ENCODE measurements around the gene AMELX. TPM values are rescaled to one million over a fixed set of nuclear protein-coding genes. Genes with fewer than 3 reads are reported as not detected.

Gene AMELX
- polyA plus RNA-seq, 2 of the 4 experiments (the other 2 are of a cell fraction): not detected

GRCh38 chrX:11285651-11286050 lies 7.6 kb upstream of the AMELX start (continued):
- TF ChIP-seq ATOH8 (CRISPR knock-in tag; IDR thresholded peaks at IDR 0.05; ENCODE audit: low read depth): no peak

- CTCF ChIA-PET: no interaction called here
- ATAC-seq (no peak), FAIRE-seq (no peak), DNase-seq (ENCODE audit: low read depth in 1 of 2, low spot score in 1 of 2) (no peak)
- Histone ChIP-seq H3K4me3 (no peak overlapping the region), H3K4me2 (no peak overlapping the region), H3K9me3 (no peaks in the 10 kb centered on the region), H3K27ac (no peak overlapping the region), H3K4me1 (no peaks in the 10 kb centered on the region)
- POLR2A ChIA-PET: no interaction called here
- WGBS (ENCODE audit: missing lambda C conversion rate): 13% methylated on average over 1 of the region's 1 CpG
- TF ChIP-seq, protein P1, sequence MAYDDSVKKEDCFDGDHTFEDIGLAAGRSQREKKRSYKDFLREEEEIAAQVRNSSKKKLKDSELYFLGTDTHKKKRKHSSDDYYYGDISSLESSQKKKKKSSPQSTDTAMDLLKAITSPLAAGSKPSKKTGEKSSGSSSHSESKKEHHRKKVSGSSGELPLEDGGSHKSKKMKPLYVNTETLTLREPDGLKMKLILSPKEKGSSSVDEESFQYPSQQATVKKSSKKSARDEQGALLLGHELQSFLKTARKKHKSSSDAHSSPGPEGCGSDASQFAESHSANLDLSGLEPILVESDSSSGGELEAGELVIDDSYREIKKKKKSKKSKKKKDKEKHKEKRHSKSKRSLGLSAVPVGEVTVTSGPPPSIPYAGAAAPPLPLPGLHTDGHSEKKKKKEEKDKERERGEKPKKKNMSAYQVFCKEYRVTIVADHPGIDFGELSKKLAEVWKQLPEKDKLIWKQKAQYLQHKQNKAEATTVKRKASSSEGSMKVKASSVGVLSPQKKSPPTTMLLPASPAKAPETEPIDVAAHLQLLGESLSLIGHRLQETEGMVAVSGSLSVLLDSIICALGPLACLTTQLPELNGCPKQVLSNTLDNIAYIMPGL (CRISPR knock-in tag; IDR thresholded peaks at IDR 0.05; ENCODE audit: borderline replicate concordance): no peak
- TF ChIP-seq CBX2 (IDR thresholded peaks at IDR 0.05; ENCODE audit: borderline replicate concordance, low read depth) (no peak), MAFK (IDR thresholded peaks at IDR 0.05; ENCODE audit: partially characterized antibody) (no peak), REST (IDR thresholded peaks at IDR 0.05) (no peak), ESRRA (IDR thresholded peaks at IDR 0.05; ENCODE audit: borderline replicate concordance, low read length) (no peak)
- TF ChIP-seq, protein P2, sequence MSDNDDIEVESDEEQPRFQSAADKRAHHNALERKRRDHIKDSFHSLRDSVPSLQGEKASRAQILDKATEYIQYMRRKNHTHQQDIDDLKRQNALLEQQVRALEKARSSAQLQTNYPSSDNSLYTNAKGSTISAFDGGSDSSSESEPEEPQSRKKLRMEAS (IDR thresholded peaks at IDR 0.05): no peak
Measured at GRCh38 chrX:11287505-11287904, 5.7 kb upstream of the AMELX start.

DNA sequence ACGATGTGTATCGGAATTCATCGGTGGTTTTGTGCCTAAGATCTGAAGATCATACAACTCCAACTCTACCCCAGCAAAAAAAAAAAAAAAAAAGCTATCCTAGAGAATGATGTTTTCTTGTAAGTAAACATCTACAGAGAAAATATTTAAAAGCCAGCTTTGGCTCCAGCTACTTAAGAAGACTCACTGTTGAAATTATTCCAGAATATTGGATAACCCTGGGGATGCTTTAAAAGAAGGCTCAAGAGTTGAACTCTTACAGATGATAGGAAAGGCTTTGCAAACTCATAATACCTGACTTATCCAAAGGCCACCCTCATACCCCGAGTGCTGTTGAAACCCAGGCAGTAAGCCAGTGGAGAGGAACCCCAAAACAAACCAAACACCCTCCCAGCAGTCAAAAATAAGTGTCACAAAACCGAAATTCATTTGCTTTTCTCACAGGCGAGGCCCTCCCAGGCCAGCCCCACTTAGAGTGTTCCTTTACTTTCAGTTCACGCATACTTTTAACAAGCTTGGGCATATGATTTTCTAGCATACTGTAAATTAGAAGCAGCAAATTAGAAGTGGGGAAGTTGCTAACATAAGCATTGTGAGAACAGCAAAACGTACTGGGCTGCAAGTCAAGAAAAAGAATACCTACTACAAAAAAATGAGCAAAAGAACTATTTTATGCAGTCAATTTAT lies 2.7 kb upstream of the AMELX start:
- FAIRE-seq: no peak
- CTCF ChIA-PET: interaction anchor here (0.5 kb wide), 1 partner anchor 28 kb away, joined by 3 read pairs; no protein-coding TSS in a partner anchor

More for the DNA sequence above, 2.7 kb upstream of the AMELX start:
- no peak overlapping the region for H3K27ac ChIP-seq
- 30% methylated on average over 8 of the region's 8 CpGs for WGBS (ENCODE audit: missing lambda C conversion rate)
- H3K4me1 ChIP-seq: no peaks in the 10 kb centered on the region
- DNase-seq (ENCODE audit: low read depth in 1 of 2, low spot score in 1 of 2): no peak
- no peak overlapping the region for H3K4me2 ChIP-seq
- TF ChIP-seq RNF2 (IDR thresholded peaks at IDR 0.05; ENCODE audit: borderline replicate concordance, low read depth) (no peak), TP53 (CRISPR knock-in tag; IDR thresholded peaks at IDR 0.05) (no peak), ATOH8 (CRISPR knock-in tag; IDR thresholded peaks at IDR 0.05; ENCODE audit: low read depth) (no peak), POLR2AphosphoS2 (conservative IDR thresholded peaks at IDR 0.05; ENCODE audit: low read length) (no peak), RFX5 (IDR thresholded peaks at IDR 0.05) (no peak), KDM5A (IDR thresholded peaks at IDR 0.05) (no peak), CHD4 (IDR thresholded peaks at IDR 0.05; ENCODE audit: borderline replicate concordance) (no peak), MAFK (IDR thresholded peaks at IDR 0.05; ENCODE audit: partially characterized antibody) (no peak), SMC3 (IDR thresholded peaks at IDR 0.05) (no peak), RAD21 (conservative IDR thresholded peaks at IDR 0.05 in 1 of 2, IDR thresholded peaks at IDR 0.05 in 1 of 2) (no peak), HOXA7 (CRISPR knock-in tag; IDR thresholded peaks at IDR 0.05) (no peak), CBX2 (IDR thresholded peaks at IDR 0.05; ENCODE audit: borderline replicate concordance, low read depth) (no peak), POLR2A (IDR thresholded peaks at IDR 0.05; ENCODE audit: low read length) (no peak), NPAS2 (CRISPR knock-in tag; IDR thresholded peaks at IDR 0.05; ENCODE audit: borderline replicate concordance) (no peak), MYC (IDR thresholded peaks at IDR 0.05; ENCODE audit: borderline replicate concordance, low read length) (no peak), ELK1 (IDR thresholded peaks at IDR 0.05; ENCODE audit: low read depth, low read length) (no peak), CHD2 (IDR thresholded peaks at IDR 0.05; ENCODE audit: low read length, partially characterized antibody) (no peak)
- TF ChIP-seq, protein P3, sequence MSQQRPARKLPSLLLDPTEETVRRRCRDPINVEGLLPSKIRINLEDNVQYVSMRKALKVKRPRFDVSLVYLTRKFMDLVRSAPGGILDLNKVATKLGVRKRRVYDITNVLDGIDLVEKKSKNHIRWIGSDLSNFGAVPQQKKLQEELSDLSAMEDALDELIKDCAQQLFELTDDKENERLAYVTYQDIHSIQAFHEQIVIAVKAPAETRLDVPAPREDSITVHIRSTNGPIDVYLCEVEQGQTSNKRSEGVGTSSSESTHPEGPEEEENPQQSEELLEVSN (IDR thresholded peaks at IDR 0.05; ENCODE audit: borderline replicate concordance, low read depth): no peak
- no peak for ATAC-seq
- H3K9me3 ChIP-seq: no peaks in the 10 kb centered on the region
- H3K4me3 ChIP-seq: no peak overlapping the region
- POLR2A ChIA-PET: no interaction called here

Data from A549 (cell line).